GM12878 (cell line): ENCODE results near the gene DTX1. TPM values are rescaled to one million over a fixed set of nuclear protein-coding genes. Genes with fewer than 3 reads are reported as not detected.

Experiments
- ATAC-seq: fragments of 200-7000 bp; cut with Tn5 transposase; 3 replicates; pipeline ENCODE4 v1.9.1; 2020; ENCODE audit warnings: mild to moderate bottlenecking, moderate library complexity
- BruUV-seq: library from RNA; stranded (reverse); fragments of 400-500 nt; replicated peaks from 2 replicates; lab custom pipeline; 2021; lab: Mats Ljungman, UMichigan
- CTCF ChIA-PET: fragments of 300-600 bp; sonication (Branson Sonifier 250); formaldehyde crosslinking; extraction: SDS; loops from one replicate; lab custom pipeline; 2021; ENCODE audit warnings: inconsistent platforms; lab: Yijun Ruan, JAX
- POLR2A ChIA-PET: fragments of 350-600 bp; formaldehyde crosslinking; extraction: SDS; loops from one replicate; lab custom pipeline; 2021; ENCODE audit warnings: inconsistent platforms; lab: Charles Lee
- RAD21 ChIA-PET: fragments of 300-600 bp; sonication (Branson Sonifier 250); formaldehyde crosslinking; loops from one replicate; lab custom pipeline; 2023; ENCODE audit warnings: antibody characterized with exemption; ENCODE audit not compliant: unreplicated experiment; lab: Charles Lee
- SMC1A ChIA-PET: fragments of 300-600 bp; sonication (Branson Sonifier 250); formaldehyde crosslinking; loops from one replicate; lab custom pipeline; 2023; ENCODE audit not compliant: unreplicated experiment, uncharacterized antibody; lab: Charles Lee
- DNase-seq: peaks from one replicate; pipeline ENCODE4 v3.0.0-alpha.2; 2011; ENCODE audit warnings: low read depth, low spot score
- FAIRE-seq: peaks from 3 replicates; lab custom pipeline; 2011; peaks lifted over from hg19 to GRCh38; lab: Jason Lieb, UNC
- H2AFZ ChIP-seq: 2 replicates; pipeline ENCODE4 v1.6.0; 2011; ENCODE audit warnings: low read depth, low read length, control low read depth; ENCODE audit not compliant: control insufficient read depth
- H3K27ac ChIP-seq: 2 replicates; pipeline ENCODE4 v1.5.1; 2011; ENCODE audit warnings: control low read depth; ENCODE audit not compliant: control insufficient read depth, insufficient read depth
- H3K27me3 ChIP-seq, 2 experiments: replicated peaks in 1 of 2; 2 replicates each; pipeline versions ENCODE4 v1.6.0 to v1.6.1; 2011; ENCODE audit warnings: low read length in 1 of 2; ENCODE audit not compliant: control insufficient read depth in 2 of 2, insufficient read depth in 2 of 2
- H3K36me3 ChIP-seq, 2 experiments: 2 replicates each; pipeline ENCODE4 v1.5.1; 2011; ENCODE audit warnings: low read length in 1 of 2; ENCODE audit not compliant: control insufficient read depth in 2 of 2, insufficient read depth in 2 of 2
- H3K4me1 ChIP-seq: 2 replicates; pipeline ENCODE4 v1.6.1; 2011; ENCODE audit warnings: mild to moderate bottlenecking, low read length, moderate library complexity, mixed read lengths; ENCODE audit not compliant: control insufficient read depth, insufficient read depth
- H3K4me2 ChIP-seq: 2 replicates; pipeline ENCODE4 v1.6.0; 2011; ENCODE audit warnings: control low read depth; ENCODE audit not compliant: control insufficient read depth, insufficient read depth
- H3K4me3 ChIP-seq: fragments of 200-600 bp; sonication (generic); 2 replicates; pipeline ENCODE4 v1.5.1; 2016
- H3K79me2 ChIP-seq: 2 replicates; pipeline ENCODE4 v1.6.0; 2011; ENCODE audit warnings: low read length; ENCODE audit not compliant: control insufficient read depth, insufficient read depth
- H3K9ac ChIP-seq: 2 replicates; pipeline ENCODE4 v1.8.0; 2011; ENCODE audit warnings: low read length, control low read depth, mixed read lengths; ENCODE audit not compliant: control insufficient read depth, insufficient read depth
- H3K9me3 ChIP-seq: replicated peaks from 3 replicates; pipeline ENCODE4 v1.5.1; 2011; ENCODE audit warnings: mild to moderate bottlenecking, low read length; ENCODE audit not compliant: control insufficient read depth, insufficient read depth
- H4K20me1 ChIP-seq: 2 replicates; pipeline ENCODE4 v1.6.0; 2011; ENCODE audit not compliant: control insufficient read depth, insufficient read depth
- BRCA1 ChIP-seq: IDR thresholded peaks from 2 replicates; pipeline ENCODE4 v1.6.1; 2011; ENCODE audit warnings: low read depth, low read length, improper control_type of control experiment
- HCFC1 ChIP-seq: fragments of 150-350 bp; IDR thresholded peaks from 2 replicates; pipeline ENCODE4 v1.6.1; 2014; ENCODE audit warnings: low read length
- SMARCA5 ChIP-seq: fragments of 450-650 bp; IDR thresholded peaks from 2 replicates; pipeline ENCODE4 v1.6.1; 2017; ENCODE audit warnings: mild to moderate bottlenecking
- ZNF217 ChIP-seq: fragments of 450-650 bp; IDR thresholded peaks from 2 replicates; pipeline ENCODE4 v1.6.1; 2017; ENCODE audit warnings: antibody characterized with exemption, mild to moderate bottlenecking
- ZZZ3 ChIP-seq: IDR thresholded peaks from 2 replicates; pipeline ENCODE4 v1.6.1; 2011; ENCODE audit warnings: low read depth; ENCODE audit not compliant: control insufficient read depth, insufficient read length
- WGBS: methylation state at CpG from one replicate; pipeline ENCODE4 v1.1.6; 2016; ENCODE audit warnings: low lambda C conversion rate; ENCODE audit not compliant: insufficient replicate concordance, insufficient coverage; ENCODE audit errors: missing lambda C conversion rate; 5-methylcytosine and 5-hydroxymethylcytosine counted together
- in situ Hi-C: fragments of 300-500 bp; cut with MboI; formaldehyde crosslinking; loops from 9 replicates; pipeline ENCODE4 v1.14.3; 2018; ENCODE audit warnings: mixed read lengths
- intact Hi-C: fragments of 100-400 bp; cut with micrococcal nuclease; formaldehyde crosslinking; loops from one replicate; pipeline ENCODE4 v1.14.2; 2022; ENCODE audit not compliant: unreplicated experiment
- polyA plus RNA-seq, 11 experiments: library from polyadenylated mRNA; depleted of rRNA in 4 of 11; unstranded in 6 of 11; stranded (reverse) in 5 of 11; fragments of >200 nt; fragmentation: Nextera tagmentation in 4 of 11; fragmentation: Illumina TruSeq in 1 of 11; extraction: Ambion mirVana in 4 of 11; extraction: Trizol in 1 of 11; gene quantifications; 1 replicate in 1 of 11; 2 replicates in 10 of 11; pipeline versions ENCODE4 v1.2.1 to v1.2.3, GENCODE V29; 2011 to 2016; ENCODE audit warnings: inconsistent platforms in 2 of 11, missing spikeins in 2 of 11, low read depth in 1 of 11
- total RNA-seq, 4 experiments: library from RNA; depleted of rRNA in 3 of 4; stranded (reverse); fragments of >200 nt in 3 of 4; fragmentation: Illumina TruSeq in 1 of 4; extraction: Trizol in 1 of 4; gene quantifications; 2 replicates each; pipeline versions ENCODE4 v1.2.1 to v1.2.3, GENCODE V29; 2013 to 2021

DTX1 gene
- total and polyA plus RNA-seq, 10 of the 15 experiments (the other 5 are each of a cell fraction or from before 2014, with no cell fraction given): 0.09 to 2.8 (median 0.66) TPM

DNA sequence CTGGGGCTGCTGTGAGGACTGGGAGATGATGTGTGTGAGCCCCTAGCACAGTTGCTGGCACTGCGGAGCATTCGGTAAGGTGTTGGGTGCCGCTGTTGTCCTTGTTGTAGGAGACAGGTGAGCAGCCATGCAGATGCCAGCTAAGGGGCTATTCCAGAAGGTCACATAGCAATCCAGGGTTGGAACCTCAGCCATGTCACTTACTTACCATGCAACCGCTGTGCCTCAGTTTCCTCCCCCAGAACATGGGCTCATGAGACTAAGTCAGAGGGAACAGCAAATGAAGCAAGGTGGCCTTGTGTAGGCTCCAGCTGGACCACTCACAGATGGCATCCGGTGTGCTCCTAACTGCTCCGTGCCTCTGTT lies 13.2 kb downstream of the DTX1 start:
- BruUV-seq: no TSS peak
- Histone ChIP-seq H2AFZ (no peak overlapping the region), H3K79me2 (peaks cover 2% of the 10 kb centered on the region; the same call in 1 of the 2 replicates), H3K9ac (peak overlapping the region; percentile 51), H3K4me3 (no peak overlapping the region), H3K4me2 (peak overlapping the region; percentile 79), H3K36me3 (no peaks in the 10 kb centered on the region; a peak in 2 of 4 replicates), H3K4me1 (peaks cover 50% of the 10 kb centered on the region), H3K27me3 (no peaks in the 10 kb centered on the region), H3K27ac (peak overlapping the region; percentile 54), H4K20me1 (no peaks in the 10 kb centered on the region), H3K9me3 (no peaks in the 10 kb centered on the region)
- no peak for TF ChIP-seq BRCA1
- 0 out of 2 replicates have a peak, but pooled peaks have one; percentile 6 for TF ChIP-seq HCFC1
- peak; percentile 42; the same call in 1 of the 2 replicates for TF ChIP-seq ZNF217
- TF ChIP-seq ZZZ3: no peak
- peak; percentile 36; the same call in 1 of the 2 replicates for TF ChIP-seq SMARCA5
- intact Hi-C loops: no loop called here
- ChIA-PET POLR2A (interaction anchor here (1.1 to 5.6 kb wide), 6 partner anchors 9 to 22 kb away, joined by 5 to 41 read pairs (median 8); no protein-coding TSS in a partner anchor), RAD21 (interaction anchor here (0.9 to 7.1 kb wide), 8 partner anchors 8 to 104 kb away, joined by 3 to 84 read pairs (median 4); no protein-coding TSS in a partner anchor), SMC1A (interaction anchor here (0.8 to 7.3 kb wide), 11 partner anchors 8 to 163 kb away, joined by 3 to 83 read pairs (median 5); partner anchors contain the start of gene OAS1), CTCF (interaction anchor here (1.0 to 4.9 kb wide), 10 partner anchors 8 to 167 kb away, joined by 3 to 40 read pairs (median 6); no protein-coding TSS in a partner anchor)
- ATAC-seq (no peak), DNase-seq (no peak), FAIRE-seq (no peak)
- 43% methylated on average over 6 of the region's 6 CpGs for WGBS
- in situ Hi-C loops: no loop called here
